Stimulated activated memory B cell treated with anti-CD40 and anti-IgM and Interleukin-4, amounts not matched to agents 10 μg/mL and 1 μg/mL and 100 μg/mL, for 72 hours (primary cell): ENCODE data around the gene LDHAL6A.

Experiments
- ATAC-seq: fragments of 150-1000 bp; cut with Tn5 transposase; 2 replicates; pipeline ENCODE4 v1.10.0; 2021
- H3K27ac Mint-ChIP-seq: one replicate; pipeline ENCODE4 v1.8.0; 2022; ENCODE audit warnings: mild to moderate bottlenecking, mixed read lengths
- H3K27me3 Mint-ChIP-seq: one replicate; pipeline ENCODE4 v1.8.0; 2022; ENCODE audit warnings: mixed read lengths
- H3K36me3 Mint-ChIP-seq: one replicate; pipeline ENCODE4 v1.8.0; 2022; ENCODE audit warnings: mixed read lengths
- H3K4me1 Mint-ChIP-seq: one replicate; pipeline ENCODE4 v1.8.0; 2022; ENCODE audit warnings: mixed read lengths
- H3K4me3 Mint-ChIP-seq: one replicate; pipeline ENCODE4 v1.8.0; 2022; ENCODE audit warnings: mild to moderate bottlenecking, moderate library complexity, mixed read lengths
- H3K9me3 Mint-ChIP-seq: one replicate; pipeline ENCODE4 v1.8.0; 2022; ENCODE audit warnings: mixed read lengths

LDHAL6A gene

GRCh38 chr11:18468059-18468458 lies 12.4 kb downstream of the LDHAL6A start:
- H3K36me3 Mint-ChIP-seq, result no peaks in the 10 kb centered on the region
- no peak overlapping the region for H3K4me3 Mint-ChIP-seq
- H3K27ac Mint-ChIP-seq, result no peak overlapping the region
- ATAC-seq, result no peak
- H3K27me3 Mint-ChIP-seq, result no peaks in the 10 kb centered on the region
- H3K9me3 Mint-ChIP-seq, result no peaks in the 10 kb centered on the region
- H3K4me1 Mint-ChIP-seq, result no peaks in the 10 kb centered on the region

GRCh38 chr11:18468961-18469360 lies 13.3 kb downstream of the LDHAL6A start:
- Mint-ChIP-seq H3K4me3 (no peak overlapping the region), H3K36me3 (no peaks in the 10 kb centered on the region), H3K27me3 (no peaks in the 10 kb centered on the region), H3K9me3 (no peaks in the 10 kb centered on the region), H3K4me1 (no peaks in the 10 kb centered on the region), H3K27ac (no peak overlapping the region)
- peak; percentile 36 for ATAC-seq

GRCh38 chr11:18471995-18472394 lies 16.3 kb downstream of the LDHAL6A start:
- no peak overlapping the region for H3K27ac Mint-ChIP-seq
- H3K4me3 Mint-ChIP-seq, result no peak overlapping the region
- no peaks in the 10 kb centered on the region for H3K9me3 Mint-ChIP-seq
- H3K27me3 Mint-ChIP-seq, result no peaks in the 10 kb centered on the region
- H3K4me1 Mint-ChIP-seq, result no peaks in the 10 kb centered on the region
- ATAC-seq, result peak; percentile 43
- H3K36me3 Mint-ChIP-seq, result peaks cover 17% of the 10 kb centered on the region

GRCh38 chr11:18472587-18472986 lies 16.9 kb downstream of the LDHAL6A start:
- H3K27me3 Mint-ChIP-seq, result no peaks in the 10 kb centered on the region
- H3K36me3 Mint-ChIP-seq, result peaks cover 23% of the 10 kb centered on the region
- H3K27ac Mint-ChIP-seq, result no peak overlapping the region
- no peaks in the 10 kb centered on the region for H3K4me1 Mint-ChIP-seq
- H3K9me3 Mint-ChIP-seq, result no peaks in the 10 kb centered on the region
- no peak for ATAC-seq
- no peak overlapping the region for H3K4me3 Mint-ChIP-seq

GRCh38 chr11:18479063-18479462 lies 23.4 kb downstream of the LDHAL6A start:
- Mint-ChIP-seq H3K27ac (no peak overlapping the region), H3K36me3 (peaks cover 79% of the 10 kb centered on the region), H3K4me3 (no peak overlapping the region), H3K9me3 (no peaks in the 10 kb centered on the region), H3K27me3 (no peaks in the 10 kb centered on the region), H3K4me1 (no peaks in the 10 kb centered on the region)
- ATAC-seq, result no peak

GRCh38 chr11:18485913-18486528 lies 30.4 kb downstream of the LDHAL6A start:
- H3K36me3 Mint-ChIP-seq, result peaks cover 76% of the 10 kb centered on the region
- ATAC-seq, result peak; percentile 67
- peak overlapping the region; percentile 51 for H3K27ac Mint-ChIP-seq
- H3K4me1 Mint-ChIP-seq, result peaks cover 20% of the 10 kb centered on the region
- H3K4me3 Mint-ChIP-seq, result no peak overlapping the region
- H3K9me3 Mint-ChIP-seq, result no peaks in the 10 kb centered on the region
- no peaks in the 10 kb centered on the region for H3K27me3 Mint-ChIP-seq

- Mint-ChIP-seq H3K9me3 (no peaks in the 10 kb centered on the region), H3K4me3 (no peak overlapping the region), H3K4me1 (peaks cover 30% of the 10 kb centered on the region), H3K36me3 (peaks cover 58% of the 10 kb centered on the region), H3K27ac (no peak overlapping the region), H3K27me3 (no peaks in the 10 kb centered on the region)
- no peak for ATAC-seq
Observed at GRCh38 chr11:18490319-18490718, 34.7 kb downstream of the LDHAL6A start.

- Mint-ChIP-seq H3K4me3 (no peak overlapping the region), H3K27me3 (no peaks in the 10 kb centered on the region), H3K4me1 (peaks cover 31% of the 10 kb centered on the region), H3K27ac (no peak overlapping the region), H3K9me3 (no peaks in the 10 kb centered on the region), H3K36me3 (peaks cover 60% of the 10 kb centered on the region)
- ATAC-seq, result no peak
Observed at GRCh38 chr11:18490736-18491485, 35.3 kb downstream of the LDHAL6A start.

GRCh38 chr11:18491924-18492323 lies 36.3 kb downstream of the LDHAL6A start:
- H3K27ac Mint-ChIP-seq, result no peak overlapping the region
- peaks cover 25% of the 10 kb centered on the region for H3K4me1 Mint-ChIP-seq
- H3K36me3 Mint-ChIP-seq, result peaks cover 63% of the 10 kb centered on the region
- no peaks in the 10 kb centered on the region for H3K9me3 Mint-ChIP-seq
- H3K27me3 Mint-ChIP-seq, result no peaks in the 10 kb centered on the region
- no peak for ATAC-seq
- no peak overlapping the region for H3K4me3 Mint-ChIP-seq

- Mint-ChIP-seq H3K27me3 (no peaks in the 10 kb centered on the region), H3K36me3 (peaks cover 64% of the 10 kb centered on the region), H3K4me1 (peaks cover 25% of the 10 kb centered on the region), H3K9me3 (no peaks in the 10 kb centered on the region), H3K27ac (no peak overlapping the region), H3K4me3 (no peak overlapping the region)
- no peak for ATAC-seq
Observed at GRCh38 chr11:18492888-18493287, 37.2 kb downstream of the LDHAL6A start.

- no peaks in the 10 kb centered on the region for H3K9me3 Mint-ChIP-seq
- H3K27me3 Mint-ChIP-seq, result no peaks in the 10 kb centered on the region
- peaks cover 64% of the 10 kb centered on the region for H3K36me3 Mint-ChIP-seq
- H3K4me1 Mint-ChIP-seq, result peaks cover 25% of the 10 kb centered on the region
- no peak for ATAC-seq
- no peak overlapping the region for H3K4me3 Mint-ChIP-seq
- H3K27ac Mint-ChIP-seq, result no peak overlapping the region
Observed at GRCh38 chr11:18493310-18493709, 37.7 kb downstream of the LDHAL6A start.

- ATAC-seq, result no peak
- Mint-ChIP-seq H3K27ac (no peak overlapping the region), H3K4me3 (no peak overlapping the region), H3K36me3 (peaks cover 64% of the 10 kb centered on the region), H3K27me3 (no peaks in the 10 kb centered on the region), H3K9me3 (no peaks in the 10 kb centered on the region), H3K4me1 (peaks cover 22% of the 10 kb centered on the region)
Observed at GRCh38 chr11:18495271-18495670, 39.6 kb downstream of the LDHAL6A start.

- H3K36me3 Mint-ChIP-seq, result peaks cover 64% of the 10 kb centered on the region
- no peak overlapping the region for H3K27ac Mint-ChIP-seq
Observed at GRCh38 chr11:18495703-18496102, 40.0 kb downstream of the LDHAL6A start.

GRCh38 chr11:18498039-18498438 lies 42.4 kb downstream of the LDHAL6A start:
- Mint-ChIP-seq H3K27me3 (no peaks in the 10 kb centered on the region), H3K36me3 (peaks cover 79% of the 10 kb centered on the region), H3K4me1 (peaks cover 14% of the 10 kb centered on the region), H3K27ac (no peak overlapping the region), H3K4me3 (no peak overlapping the region), H3K9me3 (no peaks in the 10 kb centered on the region)
- ATAC-seq, result no peak

More at GRCh38 chr11:18495703-18496102, 40.0 kb downstream of the LDHAL6A start:
- Mint-ChIP-seq H3K4me3 (no peak overlapping the region), H3K4me1 (peaks cover 17% of the 10 kb centered on the region), H3K27me3 (no peaks in the 10 kb centered on the region), H3K9me3 (no peaks in the 10 kb centered on the region)
- ATAC-seq, result no peak

- H3K9me3 Mint-ChIP-seq, result no peaks in the 10 kb centered on the region
- peak overlapping the region; percentile 53 for H3K27ac Mint-ChIP-seq
- H3K36me3 Mint-ChIP-seq, result peaks cover 65% of the 10 kb centered on the region
- H3K4me3 Mint-ChIP-seq, result no peak overlapping the region
- no peaks in the 10 kb centered on the region for H3K27me3 Mint-ChIP-seq
- no peaks in the 10 kb centered on the region for H3K4me1 Mint-ChIP-seq
- ATAC-seq, result no peak
Observed at GRCh38 chr11:18501629-18502028, 46.0 kb downstream of the LDHAL6A start.

- H3K9me3 Mint-ChIP-seq, result no peaks in the 10 kb centered on the region
- H3K4me3 Mint-ChIP-seq, result no peak overlapping the region
- no peak overlapping the region for H3K27ac Mint-ChIP-seq
- H3K36me3 Mint-ChIP-seq, result peaks cover 65% of the 10 kb centered on the region
- H3K27me3 Mint-ChIP-seq, result no peaks in the 10 kb centered on the region
- ATAC-seq, result no peak
- no peaks in the 10 kb centered on the region for H3K4me1 Mint-ChIP-seq
Observed at GRCh38 chr11:18502352-18502751, 46.7 kb downstream of the LDHAL6A start.
